ENCODE results near the gene RAMP3.

DNA sequence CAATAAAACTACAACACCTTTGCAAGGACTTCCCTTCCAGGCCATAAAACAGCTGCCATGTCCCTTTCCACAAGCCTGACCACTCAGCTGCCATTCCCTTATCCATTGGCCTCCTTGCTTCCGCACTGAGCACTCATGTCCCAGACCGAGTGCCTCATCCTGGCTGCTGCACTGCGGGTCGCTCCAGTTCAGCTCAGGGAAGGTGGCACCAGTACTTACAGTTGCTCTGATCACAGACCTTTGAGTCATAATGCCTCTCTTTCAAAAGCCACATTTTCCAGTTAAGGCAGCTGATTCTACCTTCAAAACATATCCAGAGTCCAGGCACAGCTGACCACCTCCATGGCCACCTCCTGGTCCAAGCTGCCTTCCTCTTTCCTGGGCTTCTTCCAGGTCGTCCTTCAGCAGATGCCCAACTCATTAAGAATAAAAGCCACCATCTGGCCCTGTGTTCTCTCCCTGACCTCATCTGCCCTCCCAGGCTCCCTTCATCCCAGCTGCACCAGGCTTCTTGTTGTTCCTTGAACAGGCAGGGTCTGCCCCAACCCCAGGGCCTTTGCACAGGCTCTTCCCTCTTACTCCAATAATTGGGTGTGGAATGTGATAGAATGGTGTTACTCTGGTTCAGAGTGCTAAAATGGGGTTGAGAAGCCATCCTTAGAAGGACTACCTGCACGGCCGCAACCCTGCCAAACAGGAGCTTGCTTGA is 64.5 kb downstream of the RAMP3 start:
- TF ChIP-seq, protein P1, sequence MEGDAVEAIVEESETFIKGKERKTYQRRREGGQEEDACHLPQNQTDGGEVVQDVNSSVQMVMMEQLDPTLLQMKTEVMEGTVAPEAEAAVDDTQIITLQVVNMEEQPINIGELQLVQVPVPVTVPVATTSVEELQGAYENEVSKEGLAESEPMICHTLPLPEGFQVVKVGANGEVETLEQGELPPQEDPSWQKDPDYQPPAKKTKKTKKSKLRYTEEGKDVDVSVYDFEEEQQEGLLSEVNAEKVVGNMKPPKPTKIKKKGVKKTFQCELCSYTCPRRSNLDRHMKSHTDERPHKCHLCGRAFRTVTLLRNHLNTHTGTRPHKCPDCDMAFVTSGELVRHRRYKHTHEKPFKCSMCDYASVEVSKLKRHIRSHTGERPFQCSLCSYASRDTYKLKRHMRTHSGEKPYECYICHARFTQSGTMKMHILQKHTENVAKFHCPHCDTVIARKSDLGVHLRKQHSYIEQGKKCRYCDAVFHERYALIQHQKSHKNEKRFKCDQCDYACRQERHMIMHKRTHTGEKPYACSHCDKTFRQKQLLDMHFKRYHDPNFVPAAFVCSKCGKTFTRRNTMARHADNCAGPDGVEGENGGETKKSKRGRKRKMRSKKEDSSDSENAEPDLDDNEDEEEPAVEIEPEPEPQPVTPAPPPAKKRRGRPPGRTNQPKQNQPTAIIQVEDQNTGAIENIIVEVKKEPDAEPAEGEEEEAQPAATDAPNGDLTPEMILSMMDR (IDR thresholded peaks at IDR 0.05; ENCODE audit: low read depth, low read length) = no peak
- no peak for TF ChIP-seq EZH2phosphoT487 (IDR thresholded peaks at IDR 0.05; ENCODE audit: low read depth)

Data from OCI-LY3 (cell line).